HTR-8/SVneo (cell line): Measurements from ENCODE around the gene SNRPB.
A peak's percentile ranks its signal among the peaks of the same experiment; 100 is the strongest.

Source experiments
- DNase-seq: peaks from one replicate; pipeline ENCODE4 v3.0.0; 2011; ENCODE audit warnings: low spot score, mixed read lengths; ENCODE audit not compliant: insufficient read length
- FAIRE-seq: peaks from 2 replicates; lab custom pipeline; 2011; peaks lifted over from hg19 to GRCh38; lab: Jason Lieb, UNC

Gene SNRPB

GRCh38 chr20:2431185-2431584, 39.4 kb downstream of the SNRPB start:
- FAIRE-seq = no peak
- DNase-seq = no peak

- DNase-seq = no peak
- FAIRE-seq = no peak
These were observed 40.1 kb downstream of the SNRPB start for GRCh38 chr20:2430538-2430937.

GRCh38 chr20:2429051-2429450, 41.5 kb downstream of the SNRPB start:
- FAIRE-seq = no peak
- peak; percentile 51 for DNase-seq

- DNase-seq (no peak), FAIRE-seq (no peak)
These were observed 49.3 kb downstream of the SNRPB start for GRCh38 chr20:2421247-2421646.

- no peak for DNase-seq
- FAIRE-seq = no peak
These were observed 50.1 kb downstream of the SNRPB start for GRCh38 chr20:2420510-2420909.

GRCh38 chr20:2418388-2418787, 52.2 kb downstream of the SNRPB start:
- DNase-seq (no peak), FAIRE-seq (no peak)

- FAIRE-seq = no peak
- DNase-seq = no peak
These were observed 53.4 kb downstream of the SNRPB start for GRCh38 chr20:2417213-2417541.

GRCh38 chr20:2416541-2417212, 53.9 kb downstream of the SNRPB start:
- DNase-seq (no peak), FAIRE-seq (no peak)
